IPS DF 4.7 (cell line): Measurements from ENCODE around the gene MAGEC1.
"Not testable (repeated sequence)": the region's sequence is repeated elsewhere in the genome, so short reads cannot be mapped to it uniquely, and the experiment has no call there.

Source experiments
- DNase-seq: peaks from one replicate; pipeline ENCODE4 v3.0.0-alpha.2; 2013; ENCODE audit warnings: low spot score; ENCODE audit errors: extremely low read depth

MAGEC1 gene

GRCh38 chrX:141903400-141904155, at the start of gene MAGEC1:
MAGEC1 (plus strand) TSS chrX:141903894; CDS start chrX:141905073, 1,179 bp downstream.
- no peak for DNase-seq

GRCh38 chrX:141857479-141857878, 46.2 kb upstream of the MAGEC1 start:
- DNase-seq = no peak

- no peak for DNase-seq
Measured at GRCh38 chrX:141879616-141880015, 24.1 kb upstream of the MAGEC1 start.

- DNase-seq = not testable (repeated sequence)
Measured at GRCh38 chrX:141888811-141889210, 14.9 kb upstream of the MAGEC1 start.

- DNase-seq = no peak
Measured at GRCh38 chrX:141894733-141895132, 9.0 kb upstream of the MAGEC1 start.

- no peak for DNase-seq
Measured at GRCh38 chrX:141897690-141898089, 6.0 kb upstream of the MAGEC1 start.

- DNase-seq = no peak
Measured at GRCh38 chrX:141902366-141902765, 1.3 kb upstream of the MAGEC1 start.

- DNase-seq = no peak
Measured at GRCh38 chrX:141904262-141904661, 568 bp downstream of the MAGEC1 start.

GRCh38 chrX:141917801-141918200, 14.1 kb downstream of the MAGEC1 start:
- no peak for DNase-seq

GRCh38 chrX:141924293-141924692, 20.6 kb downstream of the MAGEC1 start:
- DNase-seq = no peak

- no peak for DNase-seq
Measured at GRCh38 chrX:141928432-141928831, 24.7 kb downstream of the MAGEC1 start.

- DNase-seq = no peak
Measured at GRCh38 chrX:141934059-141934641, 30.5 kb downstream of the MAGEC1 start.

GRCh38 chrX:141935645-141936044, 32.0 kb downstream of the MAGEC1 start:
- DNase-seq = no peak

GRCh38 chrX:141936080-141936479, 32.4 kb downstream of the MAGEC1 start:
- DNase-seq = no peak

GRCh38 chrX:141941234-141941633, 37.5 kb downstream of the MAGEC1 start:
- no peak for DNase-seq

- DNase-seq = no peak
Measured at GRCh38 chrX:141945426-141945825, 41.7 kb downstream of the MAGEC1 start.

- DNase-seq = no peak
Measured at GRCh38 chrX:141947350-141947749, 43.7 kb downstream of the MAGEC1 start.

GRCh38 chrX:141952603-141953002, 48.9 kb downstream of the MAGEC1 start:
- no peak for DNase-seq

GRCh38 chrX:141958675-141959074, 55.0 kb downstream of the MAGEC1 start:
- no peak for DNase-seq
